Measurements from ENCODE around the gene ADAMTS9.

The ADAMTS9 gene

DNA sequence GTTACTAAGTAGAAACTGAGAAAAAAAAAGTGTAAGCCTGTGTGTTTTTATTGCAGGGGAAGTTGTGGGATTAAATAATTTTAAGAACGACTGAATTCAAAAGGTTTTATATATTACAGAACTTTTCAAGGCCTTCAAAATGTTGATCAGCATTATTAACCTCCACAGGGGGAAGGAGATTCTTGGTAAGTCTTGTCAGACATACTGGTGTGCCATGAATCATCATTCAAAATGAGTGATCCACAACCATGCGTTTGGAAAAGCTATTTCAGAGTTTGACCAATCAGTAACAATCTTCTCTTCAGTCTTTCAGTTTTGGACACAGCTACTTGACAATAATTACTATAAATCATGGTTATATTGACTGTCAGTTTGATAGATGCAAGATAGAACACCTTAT is 70.2 kb downstream of the ADAMTS9 start:
- ATAC-seq (no peak), DNase-seq (no peak)

DNA sequence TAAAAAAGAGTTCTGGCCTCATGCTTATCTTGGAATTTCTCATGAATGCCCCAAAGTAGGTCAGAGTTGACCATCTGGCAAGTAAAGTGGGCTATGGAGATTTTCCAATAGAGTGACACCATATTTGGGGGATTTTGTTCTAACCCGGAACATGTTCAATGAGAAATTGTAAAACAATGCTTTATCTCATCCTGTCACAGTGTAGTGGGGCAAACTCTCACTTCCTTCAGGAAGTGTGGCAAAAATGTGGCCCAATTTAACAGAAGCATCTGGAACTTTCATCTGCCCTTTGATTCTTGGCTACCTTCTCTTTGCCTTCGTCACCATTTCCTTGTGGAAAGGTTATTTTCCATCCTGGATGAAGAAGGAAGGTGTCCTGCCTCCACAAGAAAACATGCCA is 70.8 kb downstream of the ADAMTS9 start:
- no peak for DNase-seq
- ATAC-seq, result no peak

DNA sequence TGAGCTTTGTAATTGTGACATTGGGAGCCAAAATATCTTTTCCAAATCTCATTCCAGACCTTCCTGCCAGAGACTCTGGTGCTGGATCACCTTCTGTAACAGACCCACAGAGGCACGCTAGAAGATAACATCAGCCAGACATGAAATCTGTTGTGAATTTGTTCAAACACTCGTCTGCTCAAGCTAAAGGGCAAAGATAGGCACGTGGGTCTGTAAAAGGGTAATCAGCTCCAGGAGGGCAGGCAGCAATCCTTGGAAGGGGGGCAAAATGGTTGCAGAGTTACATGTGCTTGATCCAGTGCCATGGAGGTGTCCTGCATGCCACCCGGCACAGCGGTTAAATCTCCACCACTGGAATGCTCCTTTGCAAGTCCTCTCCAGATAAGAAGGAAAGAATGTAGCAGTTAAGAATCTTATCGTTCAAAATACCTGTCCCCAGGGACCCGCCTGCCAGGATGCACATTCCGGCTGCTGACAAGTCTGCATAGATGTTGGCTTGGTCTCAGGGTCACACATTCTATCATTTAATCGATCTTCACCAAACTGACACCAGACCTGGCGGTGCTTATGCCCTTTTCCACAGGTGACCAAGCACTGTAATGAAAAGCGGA is 74.8 kb downstream of the ADAMTS9 start:
- no peak for DNase-seq
- no peak for ATAC-seq

DNA sequence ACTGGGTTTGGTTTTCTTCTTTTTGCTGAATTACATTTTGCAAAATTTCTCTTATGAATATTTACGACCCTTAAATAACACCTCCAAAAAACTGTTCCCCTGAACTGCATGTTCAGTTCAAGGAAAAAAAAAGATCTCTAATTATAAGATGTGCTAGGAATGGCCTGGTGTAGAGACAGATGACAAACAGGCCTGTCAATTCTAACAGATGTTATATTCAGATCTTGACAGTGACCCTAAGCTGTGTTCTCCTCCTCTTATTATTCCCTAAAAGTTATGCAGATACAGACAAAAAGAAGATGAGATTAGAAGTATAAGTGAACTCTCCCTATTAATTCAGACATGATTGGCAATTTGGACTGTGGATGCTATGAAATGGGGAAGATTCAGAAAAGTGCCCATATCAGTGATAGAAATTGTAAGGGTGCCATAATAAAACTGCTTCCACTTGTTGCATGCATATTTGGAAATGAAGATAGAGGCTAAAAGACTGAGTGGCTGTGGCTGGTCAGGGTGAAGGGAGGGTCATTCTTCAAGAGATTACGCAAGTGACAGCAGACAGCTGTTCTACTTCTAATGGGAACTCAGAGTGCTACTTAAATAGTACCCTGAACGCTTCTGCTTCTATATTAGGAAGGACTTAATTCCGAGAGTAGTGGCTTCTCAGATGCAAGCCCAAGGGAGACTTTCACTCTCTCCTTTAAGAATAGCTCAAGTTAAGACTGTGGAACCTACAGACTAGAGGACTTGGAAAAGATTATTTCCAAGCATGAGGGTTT is 75.5 kb downstream of the ADAMTS9 start:
- ATAC-seq, result no peak
- DNase-seq, result no peak

DNA sequence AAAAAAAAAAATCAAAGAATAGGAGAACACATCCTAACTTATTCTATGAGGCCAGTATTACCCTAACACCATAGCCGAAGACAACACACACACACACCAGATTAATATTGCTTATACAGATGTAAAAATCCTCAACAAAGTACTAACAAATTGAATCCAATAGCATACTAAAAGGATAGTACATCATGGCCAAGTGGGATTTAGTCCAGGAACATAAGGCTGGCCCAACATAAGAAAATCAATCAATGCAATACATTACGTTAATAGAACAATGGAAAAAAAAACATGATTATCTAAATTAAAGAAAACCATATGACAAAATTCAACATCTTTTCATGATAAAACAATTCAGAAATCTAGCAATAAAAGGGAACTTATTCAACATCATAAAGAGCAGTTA is 79.1 kb downstream of the ADAMTS9 start:
- no peak for ATAC-seq
- DNase-seq, result no peak

DNA sequence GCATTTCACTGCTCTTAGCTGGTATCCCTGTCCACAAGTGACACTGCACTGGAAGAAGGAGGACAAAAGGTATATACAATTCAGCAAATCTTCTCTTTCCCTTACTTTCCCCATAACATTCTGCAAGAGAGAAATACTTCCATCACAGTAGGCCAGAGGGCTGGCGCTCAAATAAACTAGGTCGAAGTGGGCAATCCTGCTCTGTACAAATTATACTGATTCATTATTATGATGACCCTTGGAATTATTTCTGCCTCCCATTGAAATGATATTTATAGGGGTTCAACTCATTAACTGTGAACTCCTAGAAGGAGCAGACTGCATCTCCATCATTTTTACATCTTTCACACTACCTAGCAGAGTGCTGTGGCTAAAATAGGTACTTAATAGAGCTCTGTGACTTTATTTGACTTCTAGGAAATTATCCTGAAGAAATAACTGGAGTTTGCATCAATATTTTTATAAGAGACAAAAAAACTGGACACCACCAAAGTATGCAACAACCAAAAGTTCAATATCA is 80.7 kb downstream of the ADAMTS9 start:
- DNase-seq (no peak), ATAC-seq (no peak)

DNA sequence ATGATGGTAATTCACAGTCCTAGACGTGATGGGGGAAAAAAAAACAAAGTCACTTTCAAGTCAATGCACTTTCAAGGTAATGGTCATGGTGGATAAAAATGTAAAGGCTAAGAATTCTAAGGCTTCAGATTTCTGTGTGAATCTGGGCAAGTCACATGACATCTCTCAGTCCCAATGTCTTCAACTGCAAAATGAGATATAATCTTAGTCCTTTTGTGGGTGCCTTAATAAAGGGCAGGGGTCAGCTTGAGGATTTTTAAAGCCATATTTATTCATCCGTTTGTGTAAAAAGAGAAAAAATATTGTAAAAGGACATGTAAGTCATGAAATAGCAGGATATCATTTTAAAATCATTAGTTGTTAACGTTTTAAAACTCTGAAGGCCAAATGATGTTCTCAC is 83.5 kb downstream of the ADAMTS9 start:
- ATAC-seq (no peak), DNase-seq (no peak)

DNA sequence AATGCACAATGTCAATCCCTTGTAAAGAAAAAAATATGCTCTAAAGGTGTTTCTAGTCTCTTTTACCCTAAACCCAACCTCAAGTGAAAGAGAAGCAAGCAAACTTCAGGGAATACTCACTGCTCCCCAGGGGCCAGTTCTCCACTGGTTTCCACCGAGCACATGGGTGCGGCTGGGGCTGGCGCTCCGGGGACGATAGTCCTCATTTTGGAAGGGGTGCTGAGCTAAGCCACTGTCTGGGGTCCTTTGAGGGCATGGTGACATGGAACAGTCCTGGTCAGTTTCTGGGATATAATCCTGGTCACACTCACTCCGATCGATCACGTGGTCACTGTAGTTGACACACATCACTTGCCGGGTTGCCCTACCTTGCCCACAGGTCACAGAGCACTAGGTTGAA is 86.0 kb downstream of the ADAMTS9 start:
- DNase-seq, result no peak
- no peak for ATAC-seq

DNA sequence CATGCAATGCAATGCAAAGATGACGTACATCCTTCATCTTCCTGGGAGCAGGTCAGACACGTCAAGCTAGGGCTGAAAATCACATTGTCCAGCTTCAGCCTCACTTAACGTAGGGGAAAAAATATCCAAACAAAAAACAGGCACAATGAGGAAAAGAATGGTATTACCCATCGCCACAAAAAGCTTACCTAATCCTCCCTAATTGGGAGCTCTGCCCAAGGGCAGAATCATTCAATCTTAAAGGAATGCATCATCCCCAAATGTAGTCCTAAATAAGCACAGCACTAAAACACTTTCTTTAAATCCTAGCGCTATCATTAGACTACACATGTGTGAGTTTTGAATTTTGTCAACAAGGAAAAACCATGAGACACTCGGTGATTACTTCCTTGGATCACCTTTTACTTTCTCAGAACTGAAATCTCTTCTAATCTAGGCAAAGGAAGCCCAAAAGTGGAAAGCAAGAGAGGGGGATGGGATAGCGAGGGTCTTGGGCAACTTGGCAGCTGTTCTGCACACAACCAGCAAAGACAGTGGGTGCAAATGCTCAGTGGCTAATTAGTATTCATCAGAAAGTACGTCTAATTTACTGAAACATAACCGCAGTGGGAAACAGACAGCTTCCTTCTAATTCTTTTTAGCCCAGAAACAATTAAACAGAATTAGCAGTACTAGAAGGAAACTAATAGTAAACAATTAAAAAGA is 87.4 kb downstream of the ADAMTS9 start:
- DNase-seq (no peak), ATAC-seq (no peak)

DNA sequence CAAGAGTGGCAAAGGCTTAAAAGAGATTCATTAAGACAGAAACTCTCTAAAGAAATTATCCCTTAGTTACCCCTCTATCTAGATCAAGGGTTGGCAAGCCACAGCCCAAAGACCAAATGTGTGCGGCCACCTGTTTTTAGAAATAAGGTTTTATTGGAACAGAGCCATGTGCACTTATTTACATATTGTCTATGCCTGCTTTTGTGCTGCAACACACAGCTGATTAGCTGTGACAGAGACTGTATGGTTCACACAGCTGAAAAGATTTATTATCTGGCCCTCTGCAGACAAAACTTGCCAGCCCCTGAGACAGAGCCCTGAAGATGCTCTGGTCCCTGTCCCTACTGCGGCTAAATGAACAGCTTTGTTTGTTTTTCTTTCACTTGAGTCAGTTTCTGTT is 88.1 kb downstream of the ADAMTS9 start:
- DNase-seq (no peak), ATAC-seq (no peak)

DNA sequence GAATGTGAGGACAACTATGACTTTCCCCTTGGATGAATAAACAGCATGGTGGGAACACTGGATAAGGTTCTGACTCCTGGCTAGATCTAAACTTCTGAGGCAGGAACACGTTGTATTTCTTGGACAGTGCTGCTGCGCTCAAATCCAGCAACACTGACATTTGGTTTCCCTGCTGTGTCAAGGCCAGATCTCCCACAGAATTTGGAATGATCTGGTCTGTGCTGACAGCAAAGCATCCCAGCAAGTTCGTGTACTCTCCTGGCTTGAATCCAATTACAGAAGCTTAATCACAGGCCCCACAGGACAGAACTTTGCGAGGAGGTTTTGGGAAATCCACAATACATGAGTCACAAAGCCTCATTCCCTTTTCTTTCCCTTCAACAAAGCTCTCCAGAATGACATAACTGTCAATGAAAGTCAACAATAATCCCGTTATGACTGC is 92.5 kb downstream of the ADAMTS9 start:
- no peak for DNase-seq
- no peak for ATAC-seq

DNA sequence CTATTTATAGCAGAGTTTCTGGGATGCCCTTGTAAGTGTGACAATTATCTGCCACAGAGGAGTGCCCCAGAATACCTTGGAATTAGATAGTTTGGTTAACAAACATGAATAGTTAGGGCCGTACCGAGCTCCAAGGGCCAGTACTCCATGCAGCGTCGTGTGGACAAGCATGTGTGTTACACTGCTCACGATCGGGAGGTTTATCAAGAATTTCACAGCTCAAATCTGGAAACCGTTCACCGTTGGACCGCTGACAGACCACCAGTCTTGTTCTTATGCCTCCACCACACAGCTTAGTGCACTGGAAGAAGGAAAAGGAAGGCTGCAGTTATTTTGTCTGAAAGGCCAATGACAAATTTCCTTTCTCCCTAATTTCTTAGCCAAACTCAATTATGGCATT is 93.7 kb downstream of the ADAMTS9 start:
- ATAC-seq, result no peak
- DNase-seq, result no peak

DNA sequence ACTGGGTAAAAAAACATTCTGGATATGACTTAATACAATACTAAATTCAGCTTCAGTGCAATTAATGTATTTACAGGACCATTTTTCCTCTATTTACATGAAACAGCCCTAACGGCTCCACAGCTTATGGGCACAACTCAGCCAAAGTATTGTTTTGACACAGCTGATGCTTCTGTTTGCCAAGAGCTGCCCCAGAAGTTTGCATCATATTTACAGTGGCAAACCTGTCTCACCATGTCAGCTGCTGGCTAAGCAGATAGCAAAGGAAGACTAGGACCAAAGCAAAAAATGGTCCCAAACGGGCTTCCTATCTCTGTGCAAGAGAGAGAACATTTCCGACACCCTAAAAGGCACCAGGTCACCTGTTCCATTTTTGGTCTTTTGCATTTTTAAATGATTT is 94.5 kb downstream of the ADAMTS9 start:
- no peak for ATAC-seq
- no peak for DNase-seq

DNA sequence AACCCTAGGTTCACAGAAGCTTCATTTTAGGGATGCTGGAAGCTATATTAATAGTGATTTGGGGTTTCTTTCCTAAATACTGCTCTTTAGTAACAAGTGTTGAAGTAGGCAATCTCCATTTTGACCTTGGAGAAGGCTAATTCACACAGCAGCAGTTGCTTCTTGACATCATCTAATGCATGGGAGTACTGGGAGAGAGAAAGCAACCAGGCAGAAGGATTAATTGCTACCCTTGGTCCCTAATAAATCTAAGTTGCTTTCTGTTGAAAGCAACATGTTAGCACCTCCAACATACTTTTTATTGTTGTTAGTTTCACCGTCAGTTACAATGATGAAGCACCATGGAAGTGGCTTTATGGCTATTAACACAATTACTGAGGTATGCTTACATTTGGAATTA is 96.2 kb downstream of the ADAMTS9 start:
- DNase-seq (no peak), ATAC-seq (no peak)

DNA sequence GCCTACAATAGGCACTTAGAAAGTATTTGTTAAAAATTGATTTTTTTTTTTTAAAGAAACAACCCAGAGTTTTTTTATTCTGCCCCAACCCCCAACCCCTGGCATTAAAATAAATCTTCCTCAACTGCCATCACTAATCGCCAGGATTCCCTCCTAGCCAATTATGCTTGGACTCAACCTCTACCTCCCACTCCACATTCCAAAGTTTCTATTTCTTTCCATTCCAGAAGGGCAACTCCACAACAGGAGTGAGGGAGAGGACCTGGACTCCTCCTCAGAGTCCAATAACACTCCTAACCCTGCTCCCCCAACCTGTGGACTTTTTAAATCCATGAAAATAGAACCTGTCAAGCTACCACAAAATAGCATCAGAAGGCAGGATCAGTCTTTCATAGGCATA is 99.4 kb downstream of the ADAMTS9 start:
- ATAC-seq (no peak), DNase-seq (no peak)

DNA sequence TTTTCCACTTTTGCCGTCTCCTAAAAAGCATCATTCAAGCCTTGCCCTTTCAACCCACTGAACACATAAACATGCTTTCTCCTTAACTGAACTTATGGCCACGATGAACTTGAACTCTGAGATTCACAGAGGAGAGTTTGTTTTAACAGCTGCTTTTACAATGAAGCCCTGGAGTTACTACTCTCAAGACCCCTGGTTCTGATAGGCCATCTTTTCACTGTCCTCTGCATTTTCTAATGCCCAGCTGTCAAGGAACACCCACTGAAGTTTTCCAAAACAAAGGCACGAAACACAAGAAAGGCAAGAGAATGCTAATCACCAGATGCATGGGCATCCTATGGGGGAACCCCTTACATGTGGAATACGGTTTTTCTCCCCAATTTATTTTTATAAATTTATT is 100.8 kb downstream of the ADAMTS9 start:
- ATAC-seq (no peak), DNase-seq (no peak)

DNA sequence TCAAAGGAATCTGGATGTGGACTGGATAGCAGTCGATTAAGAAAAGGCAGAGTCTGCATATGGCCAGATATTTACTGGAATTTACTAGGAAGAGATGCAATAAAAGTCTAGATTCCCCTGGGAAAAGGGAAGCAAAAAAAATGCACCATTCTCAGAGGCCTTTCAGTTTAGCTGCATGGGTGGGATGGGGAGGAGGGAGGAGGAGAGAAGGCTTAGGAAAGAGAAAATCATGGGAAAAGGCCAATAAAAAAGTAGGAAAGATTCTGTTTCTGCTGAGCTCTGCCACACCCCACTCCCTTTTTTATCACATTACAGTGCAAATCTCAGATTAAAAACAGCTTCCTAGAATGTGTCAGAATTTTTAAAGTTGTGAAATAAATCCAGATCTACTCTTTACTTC is 103.6 kb downstream of the ADAMTS9 start:
- no peak for DNase-seq
- no peak for ATAC-seq

DNA sequence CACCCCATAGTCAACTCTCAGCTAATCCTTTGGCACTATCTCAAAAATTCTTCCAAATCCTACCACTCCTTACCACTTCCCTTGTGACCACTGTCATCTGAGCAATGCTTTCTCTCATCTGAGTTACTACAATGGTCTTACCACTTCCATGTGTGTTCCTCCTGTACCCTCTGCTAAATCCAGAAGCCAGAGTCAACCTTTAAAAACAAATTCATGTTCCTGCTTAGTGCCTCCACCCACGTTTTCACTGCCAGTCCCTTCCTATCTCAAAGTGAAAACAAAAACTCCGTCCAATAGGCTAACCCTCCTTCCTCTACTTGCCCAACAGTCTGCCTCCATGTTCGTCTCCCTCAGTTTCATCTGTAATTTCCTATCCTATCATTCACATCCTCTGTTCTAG is 109.0 kb downstream of the ADAMTS9 start:
- no peak for DNase-seq
- no peak for ATAC-seq

DNA sequence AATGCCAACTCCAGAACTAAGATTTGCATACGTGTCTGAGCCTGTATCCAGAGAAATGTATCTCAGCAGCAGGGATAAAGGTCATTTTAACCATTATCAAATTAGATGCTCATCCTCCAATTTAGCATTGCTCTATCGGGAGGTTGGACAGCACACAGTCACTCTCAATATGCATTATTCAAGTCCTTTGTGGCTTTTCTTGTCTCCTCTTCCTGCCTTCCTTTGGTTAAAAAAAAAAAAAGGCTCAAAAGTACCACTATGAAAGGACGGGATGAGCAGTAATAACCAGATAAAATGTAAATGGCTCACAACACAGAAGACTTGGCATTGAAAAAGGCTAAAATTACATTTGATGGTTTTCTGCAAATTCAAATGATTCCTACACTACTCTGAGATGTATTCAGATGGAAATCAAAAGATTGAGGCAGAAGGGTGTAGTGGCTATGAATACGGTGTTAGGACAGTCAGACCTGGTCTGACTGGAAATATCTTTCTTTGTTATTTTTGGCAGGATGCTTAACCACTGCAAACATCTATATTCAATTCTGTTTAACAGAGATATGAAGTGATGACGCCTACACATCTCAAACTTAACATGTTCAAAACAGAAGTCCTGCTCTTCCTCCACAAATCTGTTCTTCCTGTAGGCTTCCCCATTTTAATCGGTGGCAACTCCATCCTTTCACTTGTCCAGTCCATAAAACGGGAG is 109.6 kb downstream of the ADAMTS9 start:
- DNase-seq (no peak), ATAC-seq (no peak)

DNA sequence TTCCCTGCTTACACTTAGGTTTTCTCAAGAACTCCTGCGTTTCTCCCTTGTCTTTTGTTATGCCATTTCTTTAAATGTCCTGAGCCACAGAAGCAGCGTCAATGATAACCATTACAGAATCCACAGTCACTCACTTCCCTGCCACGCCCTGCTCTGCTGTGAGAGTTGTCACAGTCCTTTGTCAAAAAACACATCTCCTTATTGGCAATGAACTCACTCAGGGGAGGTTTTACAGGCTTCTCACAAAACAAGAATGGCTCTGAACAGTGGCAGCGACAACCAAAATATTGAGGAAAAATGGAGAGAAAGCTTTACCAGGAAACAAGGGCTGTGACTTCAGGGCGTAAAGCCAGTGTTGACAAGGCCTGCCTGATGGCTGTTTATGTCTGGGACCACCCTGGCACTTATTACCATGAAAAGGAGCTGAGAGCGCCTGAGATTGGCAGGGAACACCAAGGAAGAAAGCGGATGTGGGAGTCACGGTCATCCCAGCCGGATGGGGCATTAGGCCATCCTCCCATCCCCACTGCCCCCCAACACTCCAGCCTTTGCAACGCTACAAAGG is 111.5 kb downstream of the ADAMTS9 start:
- ATAC-seq, result no peak
- DNase-seq, result no peak

DNA sequence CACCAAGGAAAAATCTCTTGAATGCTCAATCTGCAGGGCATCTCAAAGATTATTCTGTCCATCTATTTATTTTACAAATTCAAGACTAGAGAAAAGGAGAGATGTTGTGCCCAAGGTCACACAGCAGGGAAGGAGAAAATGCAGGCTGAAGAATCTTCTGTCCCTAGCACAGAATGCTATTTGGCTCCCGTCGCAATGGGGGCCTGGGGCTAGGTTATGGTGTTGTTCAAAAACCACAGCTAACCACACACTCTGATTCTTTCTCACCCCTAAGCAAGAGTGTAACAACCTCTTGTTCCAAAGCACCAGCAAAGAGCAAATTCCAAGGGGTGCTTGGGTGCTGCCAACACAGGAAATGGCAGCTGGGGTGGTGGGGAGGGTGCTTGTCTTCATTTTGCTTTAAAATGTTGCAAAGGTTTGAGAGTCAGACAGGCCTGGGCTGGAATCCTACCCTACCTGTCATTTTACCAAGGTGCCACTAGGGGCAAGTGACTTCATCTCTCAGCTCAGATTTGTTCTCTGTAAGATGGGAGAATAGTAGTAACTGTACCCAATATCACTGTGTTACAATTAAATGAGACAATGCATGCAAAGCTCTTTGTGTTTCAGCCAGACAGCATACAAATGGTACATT is 112.5 kb downstream of the ADAMTS9 start:
- no peak for DNase-seq
- no peak for ATAC-seq

DNA sequence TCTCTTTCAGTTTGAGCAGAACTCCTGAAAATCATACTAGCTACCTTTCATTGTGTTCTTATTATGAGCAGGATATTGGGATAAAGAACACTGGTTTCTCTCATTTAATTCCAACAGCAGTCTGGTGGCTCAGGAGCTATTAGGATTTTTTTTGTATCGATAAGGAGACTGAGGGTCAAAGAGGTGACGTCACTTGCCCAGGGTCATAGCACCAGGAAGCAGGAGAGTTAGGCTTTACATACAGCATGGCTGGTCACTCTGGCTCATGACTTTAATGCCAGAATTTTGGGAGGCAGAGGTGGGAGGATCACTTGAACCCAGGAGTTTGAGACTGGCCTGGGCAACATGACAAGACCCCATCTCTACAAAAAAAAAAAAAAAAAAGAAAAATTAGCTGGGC is 113.6 kb downstream of the ADAMTS9 start:
- no peak for DNase-seq
- no peak for ATAC-seq
